ENCODE data around the gene RIPK3. TPM values are rescaled to one million over a fixed set of nuclear protein-coding genes. Genes with fewer than 3 reads are reported as not detected.
A peak's percentile ranks its signal among the peaks of the same experiment; 100 is the strongest.

Gene RIPK3
- total and polyA plus RNA-seq, 2 experiments from 2014 or later, result 0.32 to 1.5 TPM

GRCh38 chr14:24304019-24304387, 35.8 kb downstream of the RIPK3 start (continued):
- TF ChIP-seq REST (IDR thresholded peaks at IDR 0.05; ENCODE audit: unreplicated experiment), result no peak
- no peak for TF ChIP-seq ETS1 (IDR thresholded peaks at IDR 0.05)
- no peak for TF ChIP-seq ZNF114 (CRISPR knock-in tag; IDR thresholded peaks at IDR 0.05)
- TF ChIP-seq POLR2AphosphoS5 (IDR thresholded peaks at IDR 0.05; ENCODE audit: low read depth), result no peak
- no peak for TF ChIP-seq ZNF331 (CRISPR knock-in tag; IDR thresholded peaks at IDR 0.05; ENCODE audit: low read depth)
- TF ChIP-seq NANOG (IDR thresholded peaks at IDR 0.05; ENCODE audit: borderline replicate concordance), result no peak
- TF ChIP-seq STAT1 (IDR thresholded peaks at IDR 0.05; ENCODE audit: unreplicated experiment), result no peak

GRCh38 chr14:24300326-24300980, 39.3 kb downstream of the RIPK3 start:
- Mint-ChIP-seq H3K4me3 (peak overlapping the region; percentile 90), H3K27ac (peak overlapping the region; percentile 83; the same call in 1 of the 2 replicates), H3K27me3 (ENCODE audit: insufficient read depth, low read depth, poor library complexity) (peaks cover 13% of the 10 kb centered on the region), H3K4me1 (peaks cover 21% of the 10 kb centered on the region), H3K9me3 (peaks cover 2% of the 10 kb centered on the region; the same call in 1 of the 3 replicates), H3K36me3 (ENCODE audit: low read depth) (peaks cover 43% of the 10 kb centered on the region)
- H3K9me2 ChIP-seq (ENCODE audit: insufficient read depth), result no peaks in the 10 kb centered on the region
- no peak for ATAC-seq
- peak overlapping the region; percentile 98 for H3K4me2 ChIP-seq
- peaks cover 15% of the 10 kb centered on the region for H4K20me1 ChIP-seq (replicated peaks; ENCODE audit: insufficient read depth)
- H3K27me3 ChIP-seq (ENCODE audit: insufficient read depth), result no peaks in the 10 kb centered on the region
- TF ChIP-seq ZNF331 (CRISPR knock-in tag; IDR thresholded peaks at IDR 0.05; ENCODE audit: low read depth) (no peak), ZNF114 (CRISPR knock-in tag; IDR thresholded peaks at IDR 0.05) (no peak), NANOG (IDR thresholded peaks at IDR 0.05; ENCODE audit: borderline replicate concordance) (no peak), CREB1 (CRISPR knock-in tag; IDR thresholded peaks at IDR 0.05; ENCODE audit: low read depth) (no peak), CTCF (conservative IDR thresholded peaks at IDR 0.05; ENCODE audit: low read depth in 2 of 2) (no peak)
- DNase-seq (ENCODE audit: low spot score), result no peak
- H3K4me3 ChIP-seq, result peak overlapping the region; percentile 95
- peaks cover 16% of the 10 kb centered on the region; the same call in 1 of the 2 replicates for H3K4me1 ChIP-seq (ENCODE audit: insufficient read depth)
- no peak overlapping the region for H2AFZ ChIP-seq
- peaks cover 7% of the 10 kb centered on the region for H3F3A ChIP-seq (replicated peaks; ENCODE audit: low read depth)
- H3K36me3 ChIP-seq (ENCODE audit: insufficient read depth), result peaks cover 23% of the 10 kb centered on the region
- H3K27ac ChIP-seq (ENCODE audit: low read depth), result no peak overlapping the region
- H3K79me2 ChIP-seq (replicated peaks; ENCODE audit: insufficient read depth), result peaks cover 13% of the 10 kb centered on the region
